Liver (tissue), 9 donors: ENCODE data around the gene PARK7. TPM values are rescaled to one million over a fixed set of nuclear protein-coding genes. Genes with fewer than 3 reads are reported as not detected.
A peak's percentile ranks its signal among the peaks of the same experiment; 100 is the strongest.

Source experiments
- DNase-seq: peaks from one replicate; pipeline ENCODE4 v3.0.0-alpha.2; 2017; ENCODE audit warnings: low spot score
- H3K27ac ChIP-seq, 2 donors: one replicate each; pipeline ENCODE4 v1.7.0; 2013; ENCODE audit warnings: inconsistent platforms in 2 of 2, low read length in 2 of 2, control low read depth in 1 of 2, low read depth in 1 of 2, mild to moderate bottlenecking in 1 of 2
- H3K27me3 ChIP-seq, 4 donors: one replicate each; pipeline versions ENCODE4 v1.6.1 to v1.7.0; 2013; ENCODE audit warnings: low read length in 3 of 4, inconsistent platforms in 1 of 4, mild to moderate bottlenecking in 1 of 4, moderate library complexity in 1 of 4; ENCODE audit not compliant: control insufficient read depth in 4 of 4, insufficient read depth in 4 of 4
- H3K36me3 ChIP-seq, 4 donors: one replicate each; pipeline versions ENCODE4 v1.6.1 to v1.7.0; 2013; ENCODE audit warnings: low read length in 3 of 4, mild to moderate bottlenecking in 3 of 4, low read depth in 1 of 4, moderate library complexity in 1 of 4; ENCODE audit not compliant: control insufficient read depth in 4 of 4, insufficient read depth in 3 of 4
- H3K4me1 ChIP-seq, 4 donors: one replicate each; pipeline versions ENCODE4 v1.6.1 to v1.7.0; 2013; ENCODE audit warnings: low read length in 3 of 4, mild to moderate bottlenecking in 3 of 4, moderate library complexity in 1 of 4; ENCODE audit not compliant: control insufficient read depth in 4 of 4, insufficient read depth in 4 of 4
- H3K4me3 ChIP-seq, 3 donors: one replicate each; pipeline versions ENCODE4 v1.6.1 to v1.7.0; 2013; ENCODE audit warnings: low read length in 3 of 3, control low read depth in 1 of 3, low read depth in 1 of 3, mild to moderate bottlenecking in 1 of 3
- H3K9ac ChIP-seq, 2 donors: one replicate each; pipeline ENCODE4 v1.7.0; 2013; ENCODE audit warnings: low read length in 2 of 2, mild to moderate bottlenecking in 2 of 2, moderate library complexity in 2 of 2, control low read depth in 1 of 2, low read depth in 1 of 2
- H3K9me3 ChIP-seq, 4 donors: one replicate each; pipeline versions ENCODE4 v1.6.1 to v1.7.0; 2013; ENCODE audit warnings: low read length in 3 of 4; ENCODE audit not compliant: control insufficient read depth in 4 of 4
- EGR1 ChIP-seq, 2 donors: IDR thresholded peaks; 2 replicates each; pipeline ENCODE4 v1.6.1; 2016 to 2018; ENCODE audit warnings: antibody characterized with exemption in 2 of 2, low read depth in 2 of 2
- FOXA2 ChIP-seq: IDR thresholded peaks from 2 replicates; pipeline ENCODE4 v1.6.1; 2016; ENCODE audit warnings: antibody characterized with exemption
- HNF4G ChIP-seq: IDR thresholded peaks from 2 replicates; pipeline ENCODE4 v1.6.1; 2016; ENCODE audit warnings: antibody characterized with exemption
- JUND ChIP-seq, 2 donors: IDR thresholded peaks; 2 replicates each; pipeline ENCODE4 v1.6.1; 2016; ENCODE audit warnings: antibody characterized with exemption in 2 of 2
- NR2F2 ChIP-seq: IDR thresholded peaks from 2 replicates; pipeline ENCODE4 v1.6.1; 2016; ENCODE audit warnings: antibody characterized with exemption
- RAD21 ChIP-seq, 2 donors: IDR thresholded peaks; 2 replicates each; pipeline ENCODE4 v1.6.1; 2016; ENCODE audit warnings: antibody characterized with exemption in 2 of 2, mild to moderate bottlenecking in 2 of 2
- TAF1 ChIP-seq: conservative IDR thresholded peaks from 2 replicates; pipeline ENCODE4 v1.6.1; 2016; ENCODE audit warnings: antibody characterized with exemption, mild to moderate bottlenecking
- YY1 ChIP-seq: IDR thresholded peaks from 2 replicates; pipeline ENCODE4 v1.6.1; 2016; ENCODE audit warnings: antibody characterized with exemption, mild to moderate bottlenecking
- WGBS: extraction: QIAGEN DNeasy Blood & Tissue Kit; methylation state at CpG from one replicate; pipeline ENCODE4 v1.1.7; 2013; 5-methylcytosine and 5-hydroxymethylcytosine counted together
- polyA plus RNA-seq, 2 donors: library from polyadenylated mRNA; stranded (reverse) in 1 of 2; unstranded in 1 of 2; fragments of 200-250 nt in 1 of 2; fragments of >200 nt in 1 of 2; fragmentation: Nextera tagmentation in 1 of 2; extraction: Ambion mirVana in 1 of 2; gene quantifications; one replicate each; pipeline versions ENCODE4 v1.2.1 to v1.2.3, GENCODE V29; 2013 to 2015
- total RNA-seq, 2 donors: library from RNA; depleted of rRNA; stranded (reverse); fragments of >200 nt; gene quantifications; one replicate each; pipeline ENCODE4 v1.2.3, GENCODE V29; 2014
- TF ChIP-seq, protein P1 (sequence below): IDR thresholded peaks from 2 replicates; pipeline ENCODE4 v1.6.1; 2016; ENCODE audit warnings: antibody characterized with exemption
- donor health status: healthy.
- donor health status: healthy.
- donor health status: healthy.
- donor health status: healthy.
- donor health status: healthy.

The PARK7 gene
- total and polyA plus RNA-seq, 4 donors: 107 to 297 (median 181) TPM

GRCh38 chr1:8016895-8017241 is 55.4 kb downstream of the PARK7 start:
- H3K9ac ChIP-seq: peak overlapping the region in 1 of 2 donors; percentile 12
- H3K9me3 ChIP-seq: no peaks in the 10 kb centered on the region
- H3K36me3 ChIP-seq: peaks cover 3 to 71% (median 42%) of the 10 kb centered on the region in 4 donors
- peaks cover 4 to 35% (median 19%) of the 10 kb centered on the region in 4 donors for H3K4me1 ChIP-seq
- no peak for DNase-seq
- no peak for TF ChIP-seq TAF1
- TF ChIP-seq RAD21 (IDR thresholded peaks at IDR 0.05): peak in 1 of 2 donors; percentile 4
- no peaks in the 10 kb centered on the region for H3K27me3 ChIP-seq
- no peak overlapping the region for H3K4me3 ChIP-seq
- peak overlapping the region; percentile 48 to 57 for H3K27ac ChIP-seq

GRCh38 chr1:8017495-8018197 is 56.1 kb downstream of the PARK7 start:
- no peaks in the 10 kb centered on the region for H3K9me3 ChIP-seq
- TF ChIP-seq TAF1 (no peak), YY1 (no peak), NR2F2 (no peak)
- H3K27me3 ChIP-seq: no peaks in the 10 kb centered on the region
- 25% methylated on average over 5 of the region's 5 CpGs for WGBS
- peak overlapping the region in 1 of 2 donors; percentile 25 for H3K9ac ChIP-seq
- H3K36me3 ChIP-seq: peaks cover 0 to 70% (median 38%) of the 10 kb centered on the region in 4 donors
- peak overlapping the region; percentile 13 to 15 for H3K27ac ChIP-seq
- peak overlapping the region in 1 of 3 donors; percentile 6 for H3K4me3 ChIP-seq
- no peak for DNase-seq
- H3K4me1 ChIP-seq: peaks cover 4 to 43% (median 19%) of the 10 kb centered on the region in 4 donors

GRCh38 chr1:8018492-8019228 is 57.1 kb downstream of the PARK7 start:
- Histone ChIP-seq H3K4me1 (peaks cover 4 to 45% (median 19%) of the 10 kb centered on the region in 4 donors), H3K27me3 (no peaks in the 10 kb centered on the region), H3K4me3 (no peak overlapping the region), H3K36me3 (peaks cover 3 to 60% (median 29%) of the 10 kb centered on the region in 4 donors), H3K9me3 (no peaks in the 10 kb centered on the region), H3K27ac (peak overlapping the region; percentile 42 to 61), H3K9ac (peak overlapping the region in 1 of 2 donors; percentile 1)
- DNase-seq: no peak
- TF ChIP-seq EGR1 (IDR thresholded peaks at IDR 0.05; ENCODE audit: low read depth in 2 of 2): no peak
- TF ChIP-seq JUND (IDR thresholded peaks at IDR 0.05): peak in 1 of 2 donors; percentile 19
- TF ChIP-seq YY1: no peak
- no peak for TF ChIP-seq TAF1
- WGBS: 46% methylated on average over 3 of the region's 3 CpGs

DNA sequence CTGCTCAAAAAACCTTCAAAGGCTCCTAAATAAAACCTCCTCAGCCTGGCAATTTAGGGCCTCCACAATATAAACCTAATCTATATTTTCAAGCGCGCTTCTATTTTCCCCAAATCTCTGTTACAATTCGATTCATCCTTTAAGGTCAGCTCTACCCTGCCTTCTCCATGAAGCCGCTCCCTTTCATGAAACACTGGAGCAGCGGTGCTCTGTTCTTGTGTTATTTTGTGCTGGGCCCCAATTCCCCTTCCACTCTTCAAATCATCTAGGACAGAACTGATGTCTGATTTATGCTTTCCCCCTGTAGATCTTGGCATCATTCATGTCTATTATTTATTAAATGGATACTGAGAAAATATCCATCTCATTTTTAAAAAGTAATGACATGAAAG is 57.7 kb downstream of the PARK7 start:
- Histone ChIP-seq H3K4me3 (peak overlapping the region in 1 of 3 donors; percentile 2), H3K27me3 (no peaks in the 10 kb centered on the region), H3K4me1 (peaks cover 4 to 45% (median 19%) of the 10 kb centered on the region in 4 donors), H3K9ac (peak overlapping the region in 1 of 2 donors; percentile 16), H3K27ac (peak overlapping the region in 1 of 2 donors; percentile 61), H3K36me3 (peaks cover 3 to 59% (median 26%) of the 10 kb centered on the region in 4 donors), H3K9me3 (no peaks in the 10 kb centered on the region)
- 88% methylated on average over 5 of the region's 5 CpGs for WGBS
- TF ChIP-seq TAF1 (no peak), FOXA2 (no peak), HNF4G (no peak)
- TF ChIP-seq, protein P1, sequence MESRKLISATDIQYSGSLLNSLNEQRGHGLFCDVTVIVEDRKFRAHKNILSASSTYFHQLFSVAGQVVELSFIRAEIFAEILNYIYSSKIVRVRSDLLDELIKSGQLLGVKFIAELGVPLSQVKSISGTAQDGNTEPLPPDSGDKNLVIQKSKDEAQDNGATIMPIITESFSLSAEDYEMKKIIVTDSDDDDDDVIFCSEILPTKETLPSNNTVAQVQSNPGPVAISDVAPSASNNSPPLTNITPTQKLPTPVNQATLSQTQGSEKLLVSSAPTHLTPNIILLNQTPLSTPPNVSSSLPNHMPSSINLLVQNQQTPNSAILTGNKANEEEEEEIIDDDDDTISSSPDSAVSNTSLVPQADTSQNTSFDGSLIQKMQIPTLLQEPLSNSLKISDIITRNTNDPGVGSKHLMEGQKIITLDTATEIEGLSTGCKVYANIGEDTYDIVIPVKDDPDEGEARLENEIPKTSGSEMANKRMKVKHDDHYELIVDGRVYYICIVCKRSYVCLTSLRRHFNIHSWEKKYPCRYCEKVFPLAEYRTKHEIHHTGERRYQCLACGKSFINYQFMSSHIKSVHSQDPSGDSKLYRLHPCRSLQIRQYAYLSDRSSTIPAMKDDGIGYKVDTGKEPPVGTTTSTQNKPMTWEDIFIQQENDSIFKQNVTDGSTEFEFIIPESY: peak; percentile 1
- DNase-seq: no peak
